ENCODE results near the gene VPS39.

The VPS39 gene

GRCh38 chr15:42152196-42152920 lies 55.7 kb downstream of the VPS39 start:
- H3K36me3 ChIP-seq (ENCODE audit: insufficient read depth), result no peaks in the 10 kb centered on the region
- H3K4me1 ChIP-seq (ENCODE audit: low read depth, poor library complexity, severe bottlenecking), result no peaks in the 10 kb centered on the region
- H3K4me2 ChIP-seq, result no peak overlapping the region
- no peak overlapping the region for H3K27ac ChIP-seq
- H3K9ac ChIP-seq, result no peak overlapping the region
- H4K20me1 ChIP-seq (ENCODE audit: insufficient read depth), result no peaks in the 10 kb centered on the region
- no peaks in the 10 kb centered on the region for H3K27me3 ChIP-seq (ENCODE audit: insufficient read depth, low read depth)
- TF ChIP-seq, protein P1, sequence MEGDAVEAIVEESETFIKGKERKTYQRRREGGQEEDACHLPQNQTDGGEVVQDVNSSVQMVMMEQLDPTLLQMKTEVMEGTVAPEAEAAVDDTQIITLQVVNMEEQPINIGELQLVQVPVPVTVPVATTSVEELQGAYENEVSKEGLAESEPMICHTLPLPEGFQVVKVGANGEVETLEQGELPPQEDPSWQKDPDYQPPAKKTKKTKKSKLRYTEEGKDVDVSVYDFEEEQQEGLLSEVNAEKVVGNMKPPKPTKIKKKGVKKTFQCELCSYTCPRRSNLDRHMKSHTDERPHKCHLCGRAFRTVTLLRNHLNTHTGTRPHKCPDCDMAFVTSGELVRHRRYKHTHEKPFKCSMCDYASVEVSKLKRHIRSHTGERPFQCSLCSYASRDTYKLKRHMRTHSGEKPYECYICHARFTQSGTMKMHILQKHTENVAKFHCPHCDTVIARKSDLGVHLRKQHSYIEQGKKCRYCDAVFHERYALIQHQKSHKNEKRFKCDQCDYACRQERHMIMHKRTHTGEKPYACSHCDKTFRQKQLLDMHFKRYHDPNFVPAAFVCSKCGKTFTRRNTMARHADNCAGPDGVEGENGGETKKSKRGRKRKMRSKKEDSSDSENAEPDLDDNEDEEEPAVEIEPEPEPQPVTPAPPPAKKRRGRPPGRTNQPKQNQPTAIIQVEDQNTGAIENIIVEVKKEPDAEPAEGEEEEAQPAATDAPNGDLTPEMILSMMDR (conservative IDR thresholded peaks at IDR 0.05; ENCODE audit: low read depth, low read length), result no peak
- no peaks in the 10 kb centered on the region for H3K79me2 ChIP-seq (ENCODE audit: insufficient read depth, low read depth)
- no peak overlapping the region for H3K4me3 ChIP-seq (IDR thresholded peaks at IDR 0.05; ENCODE audit: insufficient read depth, low read depth, low read length)
- no peak overlapping the region for H2AFZ ChIP-seq (ENCODE audit: low read depth)

- Histone ChIP-seq H3K79me2 (ENCODE audit: insufficient read depth, low read depth) (no peaks in the 10 kb centered on the region), H3K27ac (no peak overlapping the region), H4K20me1 (ENCODE audit: insufficient read depth) (no peaks in the 10 kb centered on the region), H3K4me1 (ENCODE audit: low read depth, poor library complexity, severe bottlenecking) (no peaks in the 10 kb centered on the region), H3K9ac (no peak overlapping the region), H3K4me2 (no peak overlapping the region), H3K27me3 (ENCODE audit: insufficient read depth, low read depth) (no peaks in the 10 kb centered on the region), H3K36me3 (ENCODE audit: insufficient read depth) (no peaks in the 10 kb centered on the region), H3K4me3 (IDR thresholded peaks at IDR 0.05; ENCODE audit: insufficient read depth, low read depth, low read length) (no peak overlapping the region), H2AFZ (ENCODE audit: low read depth) (no peak overlapping the region)
- TF ChIP-seq, protein P1 (conservative IDR thresholded peaks at IDR 0.05; ENCODE audit: low read depth, low read length), result no peak
Measured at GRCh38 chr15:42151736-42152135, 56.4 kb downstream of the VPS39 start.

- Histone ChIP-seq H3K27me3 (ENCODE audit: insufficient read depth, low read depth) (no peaks in the 10 kb centered on the region), H2AFZ (ENCODE audit: low read depth) (no peak overlapping the region), H3K9ac (no peak overlapping the region), H3K4me1 (ENCODE audit: low read depth, poor library complexity, severe bottlenecking) (no peaks in the 10 kb centered on the region), H3K36me3 (ENCODE audit: insufficient read depth) (no peaks in the 10 kb centered on the region), H3K4me3 (IDR thresholded peaks at IDR 0.05; ENCODE audit: insufficient read depth, low read depth, low read length) (no peak overlapping the region), H4K20me1 (ENCODE audit: insufficient read depth) (no peaks in the 10 kb centered on the region), H3K27ac (no peak overlapping the region), H3K79me2 (ENCODE audit: insufficient read depth, low read depth) (no peaks in the 10 kb centered on the region), H3K4me2 (no peak overlapping the region)
- TF ChIP-seq, protein P1 (conservative IDR thresholded peaks at IDR 0.05; ENCODE audit: low read depth, low read length), result no peak
Measured at GRCh38 chr15:42151141-42151561, 57.0 kb downstream of the VPS39 start.

- H3K4me1 ChIP-seq (ENCODE audit: low read depth, poor library complexity, severe bottlenecking), result no peaks in the 10 kb centered on the region
- TF ChIP-seq, protein P1 (conservative IDR thresholded peaks at IDR 0.05; ENCODE audit: low read depth, low read length), result no peak
- no peaks in the 10 kb centered on the region for H3K36me3 ChIP-seq (ENCODE audit: insufficient read depth)
- H3K9ac ChIP-seq, result no peak overlapping the region
- no peaks in the 10 kb centered on the region for H3K27me3 ChIP-seq (ENCODE audit: insufficient read depth, low read depth)
- no peak overlapping the region for H3K4me2 ChIP-seq
- no peaks in the 10 kb centered on the region for H3K79me2 ChIP-seq (ENCODE audit: insufficient read depth, low read depth)
- H3K4me3 ChIP-seq (IDR thresholded peaks at IDR 0.05; ENCODE audit: insufficient read depth, low read depth, low read length), result no peak overlapping the region
- H3K27ac ChIP-seq, result no peak overlapping the region
- H2AFZ ChIP-seq (ENCODE audit: low read depth), result no peak overlapping the region
- no peaks in the 10 kb centered on the region for H4K20me1 ChIP-seq (ENCODE audit: insufficient read depth)
Measured at GRCh38 chr15:42150219-42150970, 57.7 kb downstream of the VPS39 start.

Data from KMS-11 (cell line).